Activated CD8-positive, alpha-beta memory T cell treated with anti-CD3 and anti-CD28 coated beads for 24 hours (primary cell): Measurements from ENCODE around the gene ARID3A.

ENCODE experiments used
- DNase-seq: peaks from one replicate; pipeline ENCODE4 v3.0.0-alpha.2; 2020

The ARID3A gene

GRCh38 chr19:990119-990571 lies 64.3 kb downstream of the ARID3A start:
- no peak for DNase-seq

GRCh38 chr19:990746-991145 lies 64.9 kb downstream of the ARID3A start:
- DNase-seq: no peak

- DNase-seq: peak; percentile 78
Observed at GRCh38 chr19:991174-991931, 65.5 kb downstream of the ARID3A start.

- DNase-seq: no peak
Observed at GRCh38 chr19:991932-992669, 66.3 kb downstream of the ARID3A start.

GRCh38 chr19:992670-993055 lies 66.8 kb downstream of the ARID3A start:
- no peak for DNase-seq

GRCh38 chr19:993361-993830 lies 67.6 kb downstream of the ARID3A start:
- no peak for DNase-seq

- no peak for DNase-seq
Observed at GRCh38 chr19:993831-994393, 68.1 kb downstream of the ARID3A start.

- DNase-seq: no peak
Observed at GRCh38 chr19:994516-994915, 68.7 kb downstream of the ARID3A start.

- no peak for DNase-seq
Observed at GRCh38 chr19:995051-995827, 69.4 kb downstream of the ARID3A start.

- peak; percentile 88 for DNase-seq
Observed at GRCh38 chr19:996051-996838, 70.4 kb downstream of the ARID3A start.

GRCh38 chr19:998064-998463 lies 72.2 kb downstream of the ARID3A start:
- DNase-seq: no peak

- DNase-seq: no peak
Observed at GRCh38 chr19:999379-999719, 73.5 kb downstream of the ARID3A start.

GRCh38 chr19:1000095-1000494 lies 74.3 kb downstream of the ARID3A start, which contains the start of gene GRIN3B:
Gene GRIN3B (plus strand): TSS chr19:1000419. CDS start chr19:1000438, 19 bp downstream.
- peak; percentile 84 for DNase-seq

- DNase-seq: no peak
Observed at GRCh38 chr19:1000591-1001537, 75.0 kb downstream of the ARID3A start.

GRCh38 chr19:1001538-1002166 lies 75.8 kb downstream of the ARID3A start:
- DNase-seq: peak; percentile 91

GRCh38 chr19:1002600-1002999 lies 76.8 kb downstream of the ARID3A start:
- DNase-seq: no peak

GRCh38 chr19:1003283-1003682 lies 77.4 kb downstream of the ARID3A start:
- DNase-seq: no peak

GRCh38 chr19:1004204-1004802 lies 78.5 kb downstream of the ARID3A start:
- no peak for DNase-seq

- no peak for DNase-seq
Observed at GRCh38 chr19:1004803-1005664, 79.2 kb downstream of the ARID3A start.
